K562 (cell line): ENCODE results near the gene ARMH1. TPM values are rescaled to one million over a fixed set of nuclear protein-coding genes. Genes with fewer than 3 reads are reported as not detected.
A peak's percentile ranks its signal among the peaks of the same experiment; 100 is the strongest.

Experiments used
- AFF1 ChIP-seq, 2 experiments: fragments of 450-650 bp; IDR thresholded peaks; 2 replicates each; pipeline ENCODE4 v1.6.1; 2018; ENCODE audit warnings: mild to moderate bottlenecking in 2 of 2, low read depth in 1 of 2; ENCODE audit not compliant: partially characterized antibody in 2 of 2
- ATF1 ChIP-seq, 2 experiments: fragments of 450-650 bp in 1 of 2; IDR thresholded peaks; 2 replicates each; pipeline ENCODE4 v1.6.1; 2016; ENCODE audit warnings: missing compliant biosample characterization in 1 of 2, missing genetic modification characterization in 1 of 2
- BCOR ChIP-seq: fragments of 450-650 bp; IDR thresholded peaks from 2 replicates; pipeline ENCODE4 v1.6.1; 2016
- ELF1 ChIP-seq: fragments of 200-800 bp; sonication (Bioruptor generic); IDR thresholded peaks from 2 replicates; pipeline ENCODE4 v1.6.1; 2016; ENCODE audit warnings: missing genetic modification characterization, missing compliant biosample characterization
- ETS1 ChIP-seq: conservative IDR thresholded peaks from 2 replicates; pipeline ENCODE4 v1.6.1; 2011; ENCODE audit warnings: low read depth, mild to moderate bottlenecking, low read length; ENCODE audit not compliant: control insufficient read depth
- GATAD2B ChIP-seq: fragments of 450-650 bp; IDR thresholded peaks from 2 replicates; pipeline ENCODE4 v1.6.1; 2017; ENCODE audit warnings: mild to moderate bottlenecking, borderline replicate concordance
- KDM2B ChIP-seq: fragments of 250-450 bp; sonication (Bioruptor Pico); IDR thresholded peaks from 2 replicates; pipeline ENCODE4 v1.8.0; 2021; ENCODE audit warnings: mild to moderate bottlenecking, moderate library complexity
- MECOM ChIP-seq: fragments of 250-450 bp; sonication (Bioruptor Pico); IDR thresholded peaks from 2 replicates; pipeline ENCODE4 v1.8.0; 2022; ENCODE audit warnings: inconsistent platforms
- MEF2A ChIP-seq: IDR thresholded peaks from 2 replicates; pipeline ENCODE4 v1.6.1; 2011; ENCODE audit warnings: low read depth, mild to moderate bottlenecking, low read length, moderate library complexity; ENCODE audit not compliant: control insufficient read depth
- MXI1 ChIP-seq: IDR thresholded peaks from 2 replicates; pipeline ENCODE4 v1.6.1; 2011; ENCODE audit warnings: low read depth, mild to moderate bottlenecking, improper control_type of control experiment, low read length
- SRSF3 ChIP-seq: fragments of 200-400 bp; formaldehyde crosslinking; IDR thresholded peaks from 2 replicates; pipeline ENCODE4 v1.6.1; 2016; ENCODE audit warnings: mild to moderate bottlenecking, low read length, moderate library complexity; ENCODE audit not compliant: insufficient read depth
- STAT6 ChIP-seq: sonication (generic); formaldehyde crosslinking; IDR thresholded peaks from 2 replicates; pipeline ENCODE4 v1.8.1; 2023; ENCODE audit warnings: mild to moderate bottlenecking, missing genetic modification reagents
- TAF1 ChIP-seq: IDR thresholded peaks from 2 replicates; pipeline ENCODE4 v1.6.1; 2011; ENCODE audit warnings: mild to moderate bottlenecking, low read length, moderate library complexity; ENCODE audit not compliant: insufficient read depth, control insufficient read depth, severe bottlenecking; ENCODE audit errors: extremely low read depth
- TAF9B ChIP-seq: fragments of 450-650 bp; IDR thresholded peaks from 2 replicates; pipeline ENCODE4 v1.6.1; 2018; ENCODE audit warnings: mild to moderate bottlenecking; ENCODE audit not compliant: partially characterized antibody
- ZNF224 ChIP-seq: sonication (generic); formaldehyde crosslinking; IDR thresholded peaks from 2 replicates; pipeline ENCODE4 v1.8.0; 2022; ENCODE audit warnings: mild to moderate bottlenecking, missing genetic modification reagents
- ZNF24 ChIP-seq: fragments of 450-650 bp; IDR thresholded peaks from 2 replicates; pipeline ENCODE4 v1.6.1; 2016
- ZNF277 ChIP-seq: fragments of 250-450 bp; sonication (Bioruptor Pico); IDR thresholded peaks from 2 replicates; pipeline ENCODE4 v1.8.0; 2022; ENCODE audit warnings: inconsistent platforms, mild to moderate bottlenecking, moderate library complexity, borderline replicate concordance
- ZNF444 ChIP-seq: fragments of 250-450 bp; sonication (Bioruptor Pico); IDR thresholded peaks from 2 replicates; pipeline ENCODE4 v1.4.0; 2020; ENCODE audit warnings: mild to moderate bottlenecking, moderate library complexity
- polyA plus RNA-seq, 8 experiments: library from polyadenylated mRNA; depleted of rRNA in 4 of 8; stranded (reverse) in 5 of 8; unstranded in 3 of 8; fragments of >200 nt; fragmentation: Nextera tagmentation in 2 of 8; fragmentation: Illumina TruSeq in 1 of 8; extraction: Ambion mirVana in 2 of 8; extraction: Trizol in 1 of 8; gene quantifications; 2 replicates each; pipeline versions ENCODE4 v1.2.1 to v1.2.3, GENCODE V29; 2011 to 2014; ENCODE audit warnings: inconsistent platforms in 1 of 8, missing spikeins in 1 of 8
- total RNA-seq, 7 experiments: library from RNA; depleted of rRNA in 6 of 7; stranded (reverse); fragments of >200 nt in 6 of 7; fragmentation: Illumina TruSeq in 2 of 7; extraction: Trizol in 2 of 7; gene quantifications; 2 replicates each; pipeline versions ENCODE4 v1.2.1 to v1.2.3, GENCODE V29; 2011 to 2021; ENCODE audit warnings: low replicate concordance in 1 of 7

The ARMH1 gene
- total and polyA plus RNA-seq, 9 of the 15 experiments (the other 6 are each of a cell fraction or from before 2014, with no cell fraction given) = 0.41 TPM; not detected in 8

- peak; percentile 12 to 68 for TF ChIP-seq AFF1 (IDR thresholded peaks at IDR 0.05; ENCODE audit: low read depth in 1 of 2, partially characterized antibody in 2 of 2)
- no peak for TF ChIP-seq KDM2B
- TF ChIP-seq ZNF277 (CRISPR knock-in tag) = no peak
- no peak for TF ChIP-seq MEF2A
- TF ChIP-seq GATAD2B = peak; percentile 4; the same call in 1 of the 2 replicates
- no peak for TF ChIP-seq ZNF224 (CRISPR knock-in tag)
- TF ChIP-seq BCOR = peak; percentile 58
- TF ChIP-seq ELF1 (tag) = peak; percentile 83
- peak; percentile 89 for TF ChIP-seq TAF9B
- no peak for TF ChIP-seq MECOM (CRISPR knock-in tag)
- peak; percentile 98 for TF ChIP-seq STAT6 (CRISPR knock-in tag)
- peak; percentile 81; the same call in 1 of the 2 replicates for TF ChIP-seq ETS1
- no peak for TF ChIP-seq ZNF24
- TF ChIP-seq ATF1 (CRISPR knock-in tag; IDR thresholded peaks at IDR 0.05) = peak; percentile 59; the same call in 1 of the 2 replicates
- peak; percentile 98 for TF ChIP-seq ATF1 (tag; IDR thresholded peaks at IDR 0.05)
- TF ChIP-seq TAF1 = peak; percentile 90
- TF ChIP-seq SRSF3 = peak; percentile 96
- TF ChIP-seq MXI1 = peak; percentile 57; the same call in 1 of the 2 replicates
- no peak for TF ChIP-seq ZNF444 (CRISPR knock-in tag)
Observed at GRCh38 chr1:44739307-44740178, 65.0 kb downstream of the ARMH1 start, which contains the start of gene KIF2C (continued).
